Cortex of kidney (tissue), 1 donor: ENCODE data around the gene CTAGE9.
"Not testable (repeated sequence)": the region's sequence is repeated elsewhere in the genome, so short reads cannot be mapped to it uniquely, and the experiment has no call there.

Source experiments
- DNase-seq: peaks from one replicate; lab custom pipeline; 2025; lab: John Stamatoyannopoulos, UW

Gene CTAGE9

DNA sequence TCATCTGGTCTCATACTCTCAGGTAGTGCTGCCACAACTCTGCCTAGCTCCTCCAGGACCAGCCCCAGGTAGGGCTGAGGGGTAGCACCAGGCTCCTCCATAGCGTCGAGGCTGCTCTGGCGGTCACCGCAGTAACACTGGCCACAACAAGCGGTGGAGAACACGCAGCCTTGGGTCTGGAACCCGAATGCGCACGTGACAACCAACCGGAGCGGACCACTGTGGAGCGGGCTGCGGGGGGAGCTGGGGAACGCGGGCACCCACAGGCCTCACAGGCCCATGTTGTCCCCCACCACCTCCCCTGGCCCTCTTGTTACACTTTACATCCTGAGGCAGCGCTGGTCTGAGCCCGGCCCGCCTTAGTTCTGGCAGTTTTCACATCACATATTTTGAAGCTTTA, at the start of gene CTAGE9:
CTAGE9 (minus strand) TSS at position 101 of the 400 bp plus-strand sequence; CDS start at position 101, 0 bp downstream.
- DNase-seq, result not testable (repeated sequence)

- no peak for DNase-seq
These were observed 48.1 kb upstream of the CTAGE9 start for GRCh38 chr6:131758920-131759319.

GRCh38 chr6:131756039-131756438, 45.2 kb upstream of the CTAGE9 start:
- no peak for DNase-seq

- DNase-seq, result no peak
These were observed 44.8 kb upstream of the CTAGE9 start for GRCh38 chr6:131755597-131755996.

- no peak for DNase-seq
These were observed 44.1 kb upstream of the CTAGE9 start for GRCh38 chr6:131754715-131755567.

DNA sequence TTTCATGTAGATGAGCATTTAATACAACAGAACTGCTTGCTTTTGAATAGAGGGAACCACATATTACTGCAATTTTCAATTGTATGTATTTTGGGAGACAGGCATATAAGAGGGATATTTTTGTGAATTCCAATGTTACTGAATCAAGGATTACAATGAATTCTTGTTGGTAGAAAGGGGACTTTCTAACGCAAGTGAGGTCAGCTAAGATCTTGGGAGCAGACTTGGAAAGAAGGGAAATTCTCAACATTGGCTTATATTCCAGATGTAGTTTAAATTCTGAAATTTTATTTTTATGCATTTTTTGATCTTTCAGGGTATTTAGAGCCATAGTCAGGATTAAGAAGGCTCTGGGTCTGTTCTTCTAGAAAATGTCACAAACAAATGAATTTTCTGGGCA, 43.3 kb upstream of the CTAGE9 start:
- DNase-seq, result no peak

DNA sequence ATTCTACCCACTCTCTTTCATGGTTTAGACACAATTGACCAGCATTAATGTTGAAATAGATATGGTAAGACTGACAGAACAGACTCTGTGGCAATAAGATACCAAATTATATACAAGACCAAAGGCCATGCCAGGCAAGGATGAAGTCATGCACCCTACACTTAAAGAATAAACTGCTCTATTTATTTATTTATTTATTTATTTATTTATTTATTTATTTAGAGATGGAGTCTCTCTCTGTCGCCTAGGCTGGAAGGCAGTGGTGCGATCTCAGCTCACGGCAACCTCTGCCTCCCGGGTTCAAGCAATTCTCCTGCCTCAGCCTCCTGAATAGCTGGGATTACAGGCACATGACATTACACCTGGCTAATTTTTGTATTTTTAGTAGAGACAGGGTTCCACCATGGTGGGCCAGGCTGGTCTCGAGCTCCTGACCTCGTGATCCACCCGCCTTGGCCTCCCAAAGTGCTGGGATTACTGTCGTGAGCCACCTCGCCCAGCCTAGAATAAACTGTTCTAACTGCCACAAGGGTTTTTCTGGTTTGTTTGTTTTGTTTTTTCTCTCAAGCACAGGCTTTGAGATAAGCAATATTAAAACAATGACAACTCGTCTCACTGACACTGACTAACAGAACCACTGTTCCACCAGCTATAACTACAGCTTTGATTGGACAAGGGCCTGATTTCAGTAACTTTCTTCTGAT, 40.3 kb upstream of the CTAGE9 start:
- not testable (repeated sequence) for DNase-seq

DNA sequence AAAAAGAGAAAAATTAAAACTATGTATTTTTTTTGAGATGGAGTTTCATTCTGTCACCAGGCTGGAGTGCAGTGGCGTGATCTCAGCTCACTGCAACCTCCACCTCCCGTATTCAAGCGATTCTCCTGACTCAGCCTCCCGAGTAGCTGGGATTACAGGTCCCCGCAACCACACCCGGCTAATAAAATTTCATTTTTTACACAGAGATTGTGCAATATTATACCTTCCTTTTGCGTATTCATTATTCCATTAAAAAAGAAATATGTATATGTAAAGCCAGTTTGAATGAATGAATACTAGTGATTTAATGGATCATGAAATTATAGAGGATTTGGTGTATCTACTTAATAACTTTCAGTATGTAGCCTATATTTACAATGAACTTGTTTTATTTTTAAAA, 38.2 kb upstream of the CTAGE9 start:
- DNase-seq, result no peak

- DNase-seq, result no peak
These were observed 37.1 kb upstream of the CTAGE9 start for GRCh38 chr6:131747821-131748353.

DNA sequence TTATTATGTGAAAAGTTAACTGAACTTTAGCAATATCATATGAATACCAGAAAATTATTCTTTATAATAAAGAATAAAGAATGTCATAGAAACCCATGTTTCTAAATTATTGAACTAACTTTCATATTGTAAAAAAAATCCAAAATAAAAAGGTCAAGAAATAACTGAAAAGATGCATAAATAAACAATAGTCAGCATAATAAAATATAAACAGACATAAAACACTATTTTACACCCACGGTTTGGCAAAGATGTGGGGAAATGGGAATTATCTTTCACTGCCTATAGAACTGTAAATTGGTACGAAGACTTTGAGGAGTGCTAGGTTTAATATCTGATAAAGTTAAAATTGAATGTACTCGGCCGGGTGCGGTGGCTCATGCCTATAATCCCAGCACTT, 34.7 kb upstream of the CTAGE9 start:
- DNase-seq, result no peak

DNA sequence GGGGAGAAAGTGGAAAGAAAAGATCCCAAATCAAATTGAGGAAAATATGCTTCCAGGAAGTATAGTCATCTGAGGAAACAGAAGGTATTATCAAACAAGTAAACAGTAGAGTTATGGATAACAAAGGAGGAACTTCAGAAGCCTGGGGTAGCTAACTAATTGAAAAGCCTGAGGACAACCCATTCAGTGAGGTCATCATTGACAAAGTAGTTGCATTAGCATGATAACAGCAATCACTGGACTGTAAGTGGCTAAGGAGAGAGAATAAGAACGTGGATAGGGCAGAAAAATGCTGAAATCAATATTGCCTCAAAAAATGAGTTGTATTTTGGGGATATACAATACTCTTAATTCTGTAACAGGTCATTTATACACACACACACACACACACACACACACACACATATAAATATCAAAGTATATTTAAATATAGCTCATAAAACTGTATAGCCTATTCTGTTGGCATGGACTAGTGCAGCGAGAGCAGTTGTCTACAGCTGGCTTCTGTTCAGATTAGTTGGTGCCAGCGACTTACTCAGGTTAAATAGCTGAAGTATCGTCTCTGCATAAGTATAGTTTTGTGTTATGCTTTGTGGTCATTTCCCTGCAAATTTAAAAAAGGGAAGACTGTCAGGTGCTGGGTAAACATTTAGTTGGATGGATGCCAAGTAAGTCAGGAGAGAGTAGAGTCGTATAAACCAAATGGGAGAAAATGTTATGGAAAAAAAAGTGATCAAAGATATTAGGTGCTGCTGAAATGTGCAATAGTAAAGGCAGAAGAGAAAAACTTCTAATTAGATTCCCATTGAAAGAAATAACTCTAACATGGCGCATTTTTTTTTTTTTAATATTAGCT, 33.8 kb upstream of the CTAGE9 start:
- no peak for DNase-seq

DNA sequence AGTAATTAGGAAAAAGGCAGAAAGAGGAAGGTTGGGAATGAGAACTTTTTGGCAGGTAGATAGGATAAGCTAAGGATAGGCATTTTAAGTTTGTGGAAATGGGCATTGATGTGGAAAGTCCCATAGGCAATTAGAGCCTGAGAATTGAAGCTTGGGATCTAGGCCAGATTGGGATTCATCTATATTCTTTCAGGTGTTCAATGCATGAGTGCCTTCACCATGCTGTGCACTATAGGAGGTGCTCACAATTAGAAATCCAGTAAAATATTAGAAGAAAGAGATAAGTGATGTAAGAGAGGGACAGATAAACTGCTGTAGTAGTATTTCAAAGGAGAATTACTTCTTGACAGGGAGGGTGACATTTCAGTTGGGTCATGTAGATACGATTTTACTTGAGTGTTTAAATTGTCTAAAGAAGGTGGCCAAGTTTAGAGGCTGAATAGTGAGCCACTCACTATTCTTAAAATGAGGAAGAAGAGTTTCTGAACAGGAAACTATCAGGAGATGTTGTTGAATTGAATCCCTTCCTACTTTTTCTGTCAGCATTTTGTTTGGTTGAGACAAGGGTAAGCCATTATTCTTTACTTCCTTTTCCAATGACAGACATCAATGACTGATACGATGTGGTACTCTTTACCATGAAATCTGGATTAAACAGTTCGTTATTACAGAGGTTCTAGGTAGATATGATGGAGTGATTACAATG, 31.0 kb upstream of the CTAGE9 start:
- DNase-seq, result no peak

DNA sequence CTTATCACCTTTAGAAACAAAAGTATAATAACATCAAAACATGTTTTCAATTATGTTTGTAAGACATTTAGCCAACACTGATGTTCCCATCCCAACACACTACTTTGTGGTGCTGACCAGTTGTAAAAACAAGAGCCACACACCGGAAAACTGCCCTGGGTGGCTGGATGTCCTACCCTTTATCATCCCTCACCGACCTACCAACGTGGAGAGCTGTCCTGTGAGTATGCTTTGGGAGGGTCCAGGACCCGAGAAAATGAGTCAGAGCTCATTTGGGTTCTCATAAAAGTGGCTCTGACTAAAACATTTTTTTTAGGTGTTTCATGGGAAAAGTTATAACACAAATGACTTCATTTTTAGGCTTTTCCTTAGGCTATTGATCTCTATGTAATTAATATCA, 29.3 kb upstream of the CTAGE9 start:
- no peak for DNase-seq

DNA sequence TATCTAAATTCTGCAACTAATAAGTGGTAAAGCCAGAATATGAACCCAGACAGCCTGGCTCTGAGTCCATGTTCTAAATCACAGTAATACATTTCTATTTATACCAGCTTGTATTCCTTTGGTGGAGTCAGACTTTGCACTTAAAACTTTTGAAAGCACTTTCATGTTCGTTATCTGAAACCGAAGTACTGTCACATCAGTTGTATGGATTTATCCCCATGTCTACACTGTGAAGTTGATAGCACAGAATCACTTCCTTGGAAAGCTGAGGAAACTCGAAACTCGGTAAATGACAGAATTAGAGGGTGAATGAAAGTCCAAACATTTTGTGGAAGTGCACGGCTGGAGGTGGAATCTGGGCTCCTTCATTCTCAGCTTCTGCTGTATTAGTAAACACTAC, 28.3 kb upstream of the CTAGE9 start:
- DNase-seq, result no peak

- DNase-seq, result no peak
These were observed 26.0 kb upstream of the CTAGE9 start for GRCh38 chr6:131736811-131737210.

DNA sequence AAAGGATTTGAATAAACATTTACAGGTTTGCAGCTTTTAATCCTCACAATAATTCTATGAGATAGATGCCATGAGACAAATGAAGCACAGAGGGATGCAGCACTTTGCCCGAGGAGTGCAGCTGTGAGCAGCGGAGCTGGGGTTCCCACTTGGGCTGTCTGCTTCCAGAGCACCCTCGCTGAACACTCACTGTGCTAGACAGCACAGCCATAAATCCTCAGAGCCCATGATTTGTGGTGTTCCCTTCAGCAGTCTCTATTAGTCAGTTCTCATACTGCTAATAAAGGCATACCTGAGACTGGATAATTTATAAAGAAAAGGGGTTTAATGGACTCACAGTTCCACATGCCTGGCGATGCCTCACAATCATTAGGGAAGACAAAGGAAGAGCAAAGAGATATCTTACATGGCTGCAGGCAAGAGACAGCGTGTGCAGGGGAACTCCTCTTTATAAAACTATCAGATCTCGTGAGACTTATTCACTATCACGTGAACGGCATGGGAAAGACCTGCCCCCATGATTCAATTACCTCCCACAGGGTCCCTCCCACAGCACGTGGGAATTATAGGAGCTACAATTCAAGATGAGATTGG, 25.3 kb upstream of the CTAGE9 start:
- no peak for DNase-seq

GRCh38 chr6:131733376-131734016, 22.7 kb upstream of the CTAGE9 start:
- DNase-seq, result no peak

DNA sequence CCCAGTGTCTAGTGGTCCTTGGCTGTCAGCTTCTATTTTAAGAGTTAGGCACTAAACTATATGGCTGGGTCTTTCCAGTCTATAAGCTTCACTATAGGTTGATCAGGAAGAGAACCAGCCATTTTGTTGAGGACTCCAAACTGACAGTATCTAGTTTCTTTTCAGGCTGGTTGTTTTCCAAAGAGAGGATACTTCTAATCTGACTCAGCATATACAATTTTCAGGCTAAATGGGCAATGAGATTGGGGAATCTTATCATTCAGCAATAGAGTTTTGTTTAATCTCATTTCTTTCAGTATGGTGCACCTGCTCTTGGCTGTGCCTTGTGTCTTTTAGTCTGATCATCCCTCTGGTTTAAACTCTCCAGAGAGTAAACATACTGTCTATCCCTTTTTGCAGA, 20.4 kb upstream of the CTAGE9 start:
- no peak for DNase-seq

DNA sequence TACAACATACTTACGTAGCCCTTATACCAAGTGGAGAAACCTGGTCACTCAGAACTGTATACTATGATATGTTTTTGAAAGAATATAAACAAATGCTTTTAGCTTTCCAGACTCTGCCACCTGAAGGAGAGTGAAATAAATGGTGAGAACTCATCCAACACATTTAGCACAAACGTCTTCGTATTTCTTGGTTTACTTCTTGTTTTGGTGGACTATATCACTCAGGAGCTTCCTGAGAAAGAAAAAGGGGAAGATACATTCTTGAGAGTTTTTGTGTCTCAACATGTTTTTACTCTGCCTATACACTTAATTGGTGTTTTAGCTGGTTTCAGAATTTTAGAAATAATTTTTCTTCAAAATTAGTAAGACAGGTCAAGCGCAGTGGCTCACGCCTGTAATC, 19.4 kb upstream of the CTAGE9 start:
- DNase-seq, result no peak

DNA sequence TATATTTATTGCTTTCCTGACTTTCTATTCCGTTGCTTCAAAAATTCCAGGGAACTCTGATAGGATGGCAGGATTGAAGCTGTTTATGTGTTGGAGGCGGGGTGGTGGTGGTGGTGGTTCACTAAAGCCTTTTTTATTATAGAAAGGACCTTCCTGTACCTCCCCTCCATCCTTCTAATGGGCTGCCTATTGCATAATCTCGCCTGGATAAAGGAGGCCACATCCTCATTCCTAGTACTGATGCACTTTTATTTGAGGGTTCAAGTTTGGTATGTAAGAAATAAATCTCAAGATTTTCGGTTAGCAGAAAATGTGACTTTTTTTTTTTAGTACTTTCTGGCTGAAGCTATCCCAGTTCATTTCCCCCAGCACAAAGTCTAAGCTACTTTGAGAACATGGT, 18.7 kb upstream of the CTAGE9 start:
- DNase-seq, result no peak
